HepG2 (cell line): ENCODE results near the gene PIGZ. TPM values are rescaled to one million over a fixed set of nuclear protein-coding genes. Genes with fewer than 3 reads are reported as not detected.

Experiments
- ARNT2 ChIP-seq: sonication (generic); formaldehyde crosslinking; IDR thresholded peaks from 2 replicates; pipeline ENCODE4 v1.8.0; 2022; ENCODE audit warnings: mild to moderate bottlenecking, low read depth, missing genetic modification reagents, moderate library complexity
- CAMTA2 ChIP-seq: sonication (generic); formaldehyde crosslinking; IDR thresholded peaks from 2 replicates; pipeline ENCODE4 v1.4.0; 2020; ENCODE audit warnings: mild to moderate bottlenecking, missing genetic modification reagents, borderline replicate concordance
- CEBPB ChIP-seq: IDR thresholded peaks from 2 replicates; pipeline ENCODE4 v1.6.1; 2011; ENCODE audit warnings: low read depth, low read length, improper control_type of control experiment, borderline replicate concordance
- ERF ChIP-seq: IDR thresholded peaks from 2 replicates; pipeline ENCODE4 v1.6.1; 2018; ENCODE audit warnings: missing biosample characterization, missing genetic modification reagents
- IKZF4 ChIP-seq: sonication (generic); formaldehyde crosslinking; IDR thresholded peaks from 2 replicates; pipeline ENCODE4 v1.5.1; 2020; ENCODE audit warnings: borderline replicate concordance, mild to moderate bottlenecking, low read depth, missing genetic modification reagents; ENCODE audit errors: not compliant biosample characterization
- KDM5B ChIP-seq: sonication (generic); formaldehyde crosslinking; IDR thresholded peaks from 2 replicates; pipeline ENCODE4 v1.4.0; 2020; ENCODE audit warnings: missing genetic modification reagents, mild to moderate bottlenecking, borderline replicate concordance
- NFIC ChIP-seq: IDR thresholded peaks from 2 replicates; pipeline ENCODE4 v1.6.1; 2012; ENCODE audit warnings: mild to moderate bottlenecking, low read length, inconsistent platforms
- REXO4 ChIP-seq: sonication (generic); formaldehyde crosslinking; IDR thresholded peaks from 2 replicates; pipeline ENCODE4 v1.8.0; 2022; ENCODE audit warnings: missing genetic modification reagents, mild to moderate bottlenecking, borderline replicate concordance
- SMYD3 ChIP-seq: sonication (generic); formaldehyde crosslinking; IDR thresholded peaks from 2 replicates; pipeline ENCODE4 v1.8.1; 2023; ENCODE audit warnings: mild to moderate bottlenecking, missing genetic modification reagents
- ZBTB20 ChIP-seq: sonication (generic); formaldehyde crosslinking; IDR thresholded peaks from 2 replicates; pipeline ENCODE4 v1.8.1; 2023; ENCODE audit warnings: missing genetic modification reagents, low read depth, mild to moderate bottlenecking, borderline replicate concordance
- ZNF543 ChIP-seq: sonication (generic); formaldehyde crosslinking; IDR thresholded peaks from 2 replicates; pipeline ENCODE4 v1.4.0; 2020; ENCODE audit warnings: mild to moderate bottlenecking, missing genetic modification reagents
- ZNF83 ChIP-seq: sonication (generic); formaldehyde crosslinking; IDR thresholded peaks from 2 replicates; pipeline ENCODE4 v1.4.0; 2020; ENCODE audit warnings: missing genetic modification reagents, mild to moderate bottlenecking, borderline replicate concordance
- polyA plus RNA-seq, 8 experiments: library from polyadenylated mRNA; depleted of rRNA in 3 of 8; stranded (reverse) in 7 of 8; unstranded in 1 of 8; fragments of >200 nt; fragmentation: Illumina TruSeq in 4 of 8; extraction: Trizol in 4 of 8; gene quantifications; 2 replicates each; pipeline versions ENCODE4 v1.2.1 to v1.2.3, GENCODE V29; 2011 to 2016; ENCODE audit warnings: low read depth in 4 of 8, missing spikeins in 1 of 8, mixed read lengths in 1 of 8; ENCODE audit not compliant: insufficient read depth in 1 of 8
- total RNA-seq, 5 experiments: library from RNA; depleted of rRNA; stranded (reverse); fragments of >200 nt; fragmentation: Illumina TruSeq; extraction: Trizol; gene quantifications; 2 replicates each; pipeline ENCODE4 v1.2.3, GENCODE V29; 2016; ENCODE audit warnings: low read depth in 1 of 5
- TF ChIP-seq, protein P1 (sequence below): sonication (generic); formaldehyde crosslinking; IDR thresholded peaks from 2 replicates; pipeline ENCODE4 v1.8.0; 2022; ENCODE audit warnings: missing genetic modification reagents, mild to moderate bottlenecking, borderline replicate concordance
- TF ChIP-seq, protein P2 (sequence below): sonication (generic); formaldehyde crosslinking; conservative IDR thresholded peaks from 2 replicates; pipeline ENCODE4 v1.8.0; 2022; ENCODE audit warnings: missing genetic modification reagents
- TF ChIP-seq, protein P3 (sequence below): sonication (generic); formaldehyde crosslinking; conservative IDR thresholded peaks from 2 replicates; pipeline ENCODE4 v1.8.0; 2022; ENCODE audit warnings: mild to moderate bottlenecking, moderate library complexity, missing genetic modification reagents
- TF ChIP-seq, protein P4 (sequence below): IDR thresholded peaks from 2 replicates; pipeline ENCODE4 v1.6.1; 2016; ENCODE audit warnings: low read depth, control low read depth
- TF ChIP-seq, protein P5 (sequence below): sonication (generic); formaldehyde crosslinking; conservative IDR thresholded peaks from 2 replicates; pipeline ENCODE4 v1.4.0; 2020; ENCODE audit warnings: missing genetic modification reagents
- TF ChIP-seq, protein P6 (sequence below): sonication (generic); formaldehyde crosslinking; IDR thresholded peaks from 2 replicates; pipeline ENCODE4 v1.4.0; 2020; ENCODE audit warnings: missing genetic modification reagents

The PIGZ gene
- total and polyA plus RNA-seq, 2 of the 13 experiments (the other 11 are each of a cell fraction or from before 2014, with no cell fraction given): 4.7 to 60.5 TPM

DNA sequence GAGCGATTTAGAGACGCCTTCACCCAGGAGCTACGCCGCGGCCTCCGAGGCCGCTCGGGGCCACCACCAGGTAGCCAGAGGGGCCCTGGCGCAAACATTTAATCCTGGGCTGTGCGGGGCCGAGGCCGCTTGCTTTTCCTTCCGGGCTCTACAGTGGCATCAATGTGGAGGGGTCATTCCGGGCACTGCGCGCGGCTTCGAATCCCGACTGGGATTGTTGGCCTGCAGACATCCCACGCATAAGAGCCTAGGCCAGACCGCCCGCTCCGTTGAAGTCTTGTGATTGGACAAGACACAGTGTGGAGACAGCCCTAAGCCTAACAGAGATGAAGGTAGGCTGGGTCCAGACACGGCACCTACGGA, 25.7 kb downstream of the PIGZ start (continued):
- TF ChIP-seq, protein P1, sequence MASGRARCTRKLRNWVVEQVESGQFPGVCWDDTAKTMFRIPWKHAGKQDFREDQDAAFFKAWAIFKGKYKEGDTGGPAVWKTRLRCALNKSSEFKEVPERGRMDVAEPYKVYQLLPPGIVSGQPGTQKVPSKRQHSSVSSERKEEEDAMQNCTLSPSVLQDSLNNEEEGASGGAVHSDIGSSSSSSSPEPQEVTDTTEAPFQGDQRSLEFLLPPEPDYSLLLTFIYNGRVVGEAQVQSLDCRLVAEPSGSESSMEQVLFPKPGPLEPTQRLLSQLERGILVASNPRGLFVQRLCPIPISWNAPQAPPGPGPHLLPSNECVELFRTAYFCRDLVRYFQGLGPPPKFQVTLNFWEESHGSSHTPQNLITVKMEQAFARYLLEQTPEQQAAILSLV (CRISPR knock-in tag): no peak
- TF ChIP-seq IKZF4 (CRISPR knock-in tag) (no peak), ERF (CRISPR knock-in tag) (no peak), ZBTB20 (no peak), ZNF83 (CRISPR knock-in tag) (no peak), CAMTA2 (CRISPR knock-in tag) (no peak), KDM5B (CRISPR knock-in tag) (peak; percentile 10; the same call in 1 of the 2 replicates), REXO4 (CRISPR knock-in tag) (no peak), ARNT2 (CRISPR knock-in tag) (no peak; the same call in 1 of the 2 replicates), NFIC (no peak), CEBPB (no peak), ZNF543 (CRISPR knock-in tag) (0 out of 2 replicates have a peak, but pooled peaks have one; percentile 73), SMYD3 (no peak)
- TF ChIP-seq, protein P2, sequence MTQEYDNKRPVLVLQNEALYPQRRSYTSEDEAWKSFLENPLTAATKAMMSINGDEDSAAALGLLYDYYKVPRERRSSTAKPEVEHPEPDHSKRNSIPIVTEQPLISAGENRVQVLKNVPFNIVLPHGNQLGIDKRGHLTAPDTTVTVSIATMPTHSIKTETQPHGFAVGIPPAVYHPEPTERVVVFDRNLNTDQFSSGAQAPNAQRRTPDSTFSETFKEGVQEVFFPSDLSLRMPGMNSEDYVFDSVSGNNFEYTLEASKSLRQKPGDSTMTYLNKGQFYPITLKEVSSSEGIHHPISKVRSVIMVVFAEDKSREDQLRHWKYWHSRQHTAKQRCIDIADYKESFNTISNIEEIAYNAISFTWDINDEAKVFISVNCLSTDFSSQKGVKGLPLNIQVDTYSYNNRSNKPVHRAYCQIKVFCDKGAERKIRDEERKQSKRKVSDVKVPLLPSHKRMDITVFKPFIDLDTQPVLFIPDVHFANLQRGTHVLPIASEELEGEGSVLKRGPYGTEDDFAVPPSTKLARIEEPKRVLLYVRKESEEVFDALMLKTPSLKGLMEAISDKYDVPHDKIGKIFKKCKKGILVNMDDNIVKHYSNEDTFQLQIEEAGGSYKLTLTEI (CRISPR knock-in tag): no peak
- TF ChIP-seq, protein P3, sequence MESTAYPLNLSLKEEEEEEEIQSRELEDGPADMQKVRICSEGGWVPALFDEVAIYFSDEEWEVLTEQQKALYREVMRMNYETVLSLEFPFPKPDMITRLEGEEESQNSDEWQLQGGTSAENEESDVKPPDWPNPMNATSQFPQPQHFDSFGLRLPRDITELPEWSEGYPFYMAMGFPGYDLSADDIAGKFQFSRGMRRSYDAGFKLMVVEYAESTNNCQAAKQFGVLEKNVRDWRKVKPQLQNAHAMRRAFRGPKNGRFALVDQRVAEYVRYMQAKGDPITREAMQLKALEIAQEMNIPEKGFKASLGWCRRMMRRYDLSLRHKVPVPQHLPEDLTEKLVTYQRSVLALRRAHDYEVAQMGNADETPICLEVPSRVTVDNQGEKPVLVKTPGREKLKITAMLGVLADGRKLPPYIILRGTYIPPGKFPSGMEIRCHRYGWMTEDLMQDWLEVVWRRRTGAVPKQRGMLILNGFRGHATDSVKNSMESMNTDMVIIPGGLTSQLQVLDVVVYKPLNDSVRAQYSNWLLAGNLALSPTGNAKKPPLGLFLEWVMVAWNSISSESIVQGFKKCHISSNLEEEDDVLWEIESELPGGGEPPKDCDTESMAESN: no peak
- TF ChIP-seq, protein P4, sequence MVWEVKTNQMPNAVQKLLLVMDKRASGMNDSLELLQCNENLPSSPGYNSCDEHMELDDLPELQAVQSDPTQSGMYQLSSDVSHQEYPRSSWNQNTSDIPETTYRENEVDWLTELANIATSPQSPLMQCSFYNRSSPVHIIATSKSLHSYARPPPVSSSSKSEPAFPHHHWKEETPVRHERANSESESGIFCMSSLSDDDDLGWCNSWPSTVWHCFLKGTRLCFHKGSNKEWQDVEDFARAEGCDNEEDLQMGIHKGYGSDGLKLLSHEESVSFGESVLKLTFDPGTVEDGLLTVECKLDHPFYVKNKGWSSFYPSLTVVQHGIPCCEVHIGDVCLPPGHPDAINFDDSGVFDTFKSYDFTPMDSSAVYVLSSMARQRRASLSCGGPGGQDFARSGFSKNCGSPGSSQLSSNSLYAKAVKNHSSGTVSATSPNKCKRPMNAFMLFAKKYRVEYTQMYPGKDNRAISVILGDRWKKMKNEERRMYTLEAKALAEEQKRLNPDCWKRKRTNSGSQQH: no peak
- TF ChIP-seq, protein P5, sequence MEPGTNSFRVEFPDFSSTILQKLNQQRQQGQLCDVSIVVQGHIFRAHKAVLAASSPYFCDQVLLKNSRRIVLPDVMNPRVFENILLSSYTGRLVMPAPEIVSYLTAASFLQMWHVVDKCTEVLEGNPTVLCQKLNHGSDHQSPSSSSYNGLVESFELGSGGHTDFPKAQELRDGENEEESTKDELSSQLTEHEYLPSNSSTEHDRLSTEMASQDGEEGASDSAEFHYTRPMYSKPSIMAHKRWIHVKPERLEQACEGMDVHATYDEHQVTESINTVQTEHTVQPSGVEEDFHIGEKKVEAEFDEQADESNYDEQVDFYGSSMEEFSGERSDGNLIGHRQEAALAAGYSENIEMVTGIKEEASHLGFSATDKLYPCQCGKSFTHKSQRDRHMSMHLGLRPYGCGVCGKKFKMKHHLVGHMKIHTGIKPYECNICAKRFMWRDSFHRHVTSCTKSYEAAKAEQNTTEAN (CRISPR knock-in tag): no peak
- TF ChIP-seq, protein P6, sequence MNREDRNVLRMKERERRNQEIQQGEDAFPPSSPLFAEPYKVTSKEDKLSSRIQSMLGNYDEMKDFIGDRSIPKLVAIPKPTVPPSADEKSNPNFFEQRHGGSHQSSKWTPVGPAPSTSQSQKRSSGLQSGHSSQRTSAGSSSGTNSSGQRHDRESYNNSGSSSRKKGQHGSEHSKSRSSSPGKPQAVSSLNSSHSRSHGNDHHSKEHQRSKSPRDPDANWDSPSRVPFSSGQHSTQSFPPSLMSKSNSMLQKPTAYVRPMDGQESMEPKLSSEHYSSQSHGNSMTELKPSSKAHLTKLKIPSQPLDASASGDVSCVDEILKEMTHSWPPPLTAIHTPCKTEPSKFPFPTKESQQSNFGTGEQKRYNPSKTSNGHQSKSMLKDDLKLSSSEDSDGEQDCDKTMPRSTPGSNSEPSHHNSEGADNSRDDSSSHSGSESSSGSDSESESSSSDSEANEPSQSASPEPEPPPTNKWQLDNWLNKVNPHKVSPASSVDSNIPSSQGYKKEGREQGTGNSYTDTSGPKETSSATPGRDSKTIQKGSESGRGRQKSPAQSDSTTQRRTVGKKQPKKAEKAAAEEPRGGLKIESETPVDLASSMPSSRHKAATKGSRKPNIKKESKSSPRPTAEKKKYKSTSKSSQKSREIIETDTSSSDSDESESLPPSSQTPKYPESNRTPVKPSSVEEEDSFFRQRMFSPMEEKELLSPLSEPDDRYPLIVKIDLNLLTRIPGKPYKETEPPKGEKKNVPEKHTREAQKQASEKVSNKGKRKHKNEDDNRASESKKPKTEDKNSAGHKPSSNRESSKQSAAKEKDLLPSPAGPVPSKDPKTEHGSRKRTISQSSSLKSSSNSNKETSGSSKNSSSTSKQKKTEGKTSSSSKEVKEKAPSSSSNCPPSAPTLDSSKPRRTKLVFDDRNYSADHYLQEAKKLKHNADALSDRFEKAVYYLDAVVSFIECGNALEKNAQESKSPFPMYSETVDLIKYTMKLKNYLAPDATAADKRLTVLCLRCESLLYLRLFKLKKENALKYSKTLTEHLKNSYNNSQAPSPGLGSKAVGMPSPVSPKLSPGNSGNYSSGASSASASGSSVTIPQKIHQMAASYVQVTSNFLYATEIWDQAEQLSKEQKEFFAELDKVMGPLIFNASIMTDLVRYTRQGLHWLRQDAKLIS (CRISPR knock-in tag): no peak
